Small intestine (tissue), 7 donors: ENCODE data around the gene DNAH6. TPM values are rescaled to one million over a fixed set of nuclear protein-coding genes. Genes with fewer than 3 reads are reported as not detected.
"Not testable (repeated sequence)": the region's sequence is repeated elsewhere in the genome, so short reads cannot be mapped to it uniquely, and the experiment has no call there.

Experiments used
- DNase-seq, 2 donors: peaks; one replicate each; pipeline versions ENCODE4 v3.0.0 to v3.0.0-alpha.2; 2013
- FAIRE-seq: peaks from 2 replicates; lab custom pipeline; 2012; peaks lifted over from hg19 to GRCh38; lab: Jason Lieb, UNC
- H3K27ac ChIP-seq, 3 donors: one replicate each; pipeline ENCODE4 v1.5.1; 2013; ENCODE audit warnings: low read length in 2 of 3, mild to moderate bottlenecking in 2 of 3, control low read depth in 1 of 3, inconsistent platforms in 1 of 3, low read depth in 1 of 3, moderate library complexity in 1 of 3
- H3K27me3 ChIP-seq, 3 donors: one replicate each; pipeline ENCODE4 v1.6.1; 2013; ENCODE audit warnings: low read length in 3 of 3, inconsistent platforms in 1 of 3; ENCODE audit not compliant: control insufficient read depth in 3 of 3, insufficient read depth in 3 of 3
- H3K36me3 ChIP-seq, 3 donors: one replicate each; pipeline ENCODE4 v1.6.1; 2013; ENCODE audit warnings: low read length in 3 of 3, inconsistent platforms in 1 of 3, low read depth in 1 of 3, mild to moderate bottlenecking in 1 of 3, moderate library complexity in 1 of 3; ENCODE audit not compliant: control insufficient read depth in 3 of 3, insufficient read depth in 2 of 3
- H3K4me1 ChIP-seq, 3 donors: one replicate each; pipeline ENCODE4 v1.6.1; 2013; ENCODE audit warnings: low read length in 2 of 3, inconsistent platforms in 1 of 3, low read depth in 1 of 3, mild to moderate bottlenecking in 1 of 3, moderate library complexity in 1 of 3; ENCODE audit not compliant: control insufficient read depth in 3 of 3, insufficient read depth in 2 of 3
- H3K4me3 ChIP-seq, 3 donors: one replicate each; pipeline ENCODE4 v1.5.1; 2013; ENCODE audit warnings: low read length in 3 of 3, control low read depth in 1 of 3, inconsistent platforms in 1 of 3, low read depth in 1 of 3, mild to moderate bottlenecking in 1 of 3, moderate library complexity in 1 of 3
- H3K9me3 ChIP-seq, 2 donors: one replicate each; pipeline ENCODE4 v1.6.1; 2013; ENCODE audit warnings: low read depth in 1 of 2, low read length in 1 of 2; ENCODE audit not compliant: control insufficient read depth in 2 of 2, insufficient read depth in 1 of 2
- WGBS, 3 donors: extraction: QIAGEN DNeasy Blood & Tissue Kit; methylation state at CpG; one replicate each; pipeline ENCODE4 v1.1.7; 2013; 5-methylcytosine and 5-hydroxymethylcytosine counted together
- polyA plus RNA-seq, 4 donors: library from polyadenylated mRNA; stranded (reverse) in 3 of 4; unstranded in 1 of 4; fragments of 200-250 nt in 3 of 4; fragments of 120-200 nt in 1 of 4; gene quantifications; one replicate each; pipeline versions ENCODE4 v1.2.1 to v1.2.3, GENCODE V29; 2013
- donor health status: healthy with polysubstance abuse.
- donor health status: control.
- donor health status: control.
- donor health status: Bipolar disorder and iron deficiency.
- donor health status: healthy.

Gene DNAH6
- polyA plus RNA-seq, 4 donors, result 0.22 to 1.4 (median 0.24) TPM; not detected in 1

DNA sequence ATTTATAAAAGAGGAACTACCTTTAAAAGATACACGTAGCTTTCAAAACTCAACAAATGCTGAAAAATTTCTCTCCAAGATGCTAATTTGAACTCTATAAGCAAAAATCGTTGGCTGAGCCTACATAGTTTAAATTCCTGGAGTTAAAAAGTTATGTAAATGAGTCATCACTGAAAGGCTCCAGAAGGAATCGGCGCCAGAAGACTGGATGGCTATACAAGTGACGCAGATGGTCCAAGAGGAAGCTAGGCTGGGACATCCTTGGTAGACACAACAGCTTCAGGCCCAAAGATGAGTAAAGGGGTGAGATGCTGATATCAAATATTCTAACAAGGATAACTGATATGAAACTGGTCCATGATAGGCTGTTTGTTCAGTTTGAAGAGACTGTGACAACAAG, 22.8 kb upstream of the DNAH6 start:
- Histone ChIP-seq H3K4me3 (no peak overlapping the region), H3K27me3 (no peaks in the 10 kb centered on the region), H3K4me1 (peaks cover 0 to 3% (median 0%) of the 10 kb centered on the region in 3 donors), H3K36me3 (peaks cover 0 to 2% (median 0%) of the 10 kb centered on the region in 3 donors), H3K9me3 (no peaks in the 10 kb centered on the region), H3K27ac (no peak overlapping the region)
- WGBS, 3 donors, result 64 to 81% (median 77%) methylated on average over 5 of the region's 5 CpGs
- FAIRE-seq (no peak), DNase-seq (no peak)

DNA sequence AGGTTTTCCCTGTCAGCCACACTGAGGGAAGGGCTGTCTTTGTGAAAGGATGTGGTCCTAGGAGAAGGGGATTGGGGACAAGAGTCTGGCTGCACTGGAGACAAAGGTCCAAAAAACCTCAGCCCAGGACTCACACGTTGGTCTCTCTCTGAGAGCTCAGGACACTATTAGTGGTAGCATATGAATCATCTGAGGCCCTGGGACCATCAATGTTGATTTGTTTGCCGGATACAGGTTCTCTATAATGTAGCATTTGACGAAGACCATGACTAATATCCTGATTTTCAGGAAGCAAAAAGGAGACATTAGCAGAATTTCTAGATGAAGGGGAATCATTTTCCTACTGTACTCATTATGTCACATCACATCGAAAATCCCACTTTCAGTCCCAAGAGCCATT, 22.2 kb upstream of the DNAH6 start:
- H3K36me3 ChIP-seq, result peaks cover 0 to 2% (median 0%) of the 10 kb centered on the region in 3 donors
- no peaks in the 10 kb centered on the region for H3K27me3 ChIP-seq
- FAIRE-seq, result no peak
- no peak for DNase-seq
- H3K4me3 ChIP-seq, result no peak overlapping the region
- H3K4me1 ChIP-seq, result no peaks in the 10 kb centered on the region
- H3K9me3 ChIP-seq, result no peaks in the 10 kb centered on the region
- H3K27ac ChIP-seq, result no peak overlapping the region
- WGBS, 3 donors, result 76 to 83% (median 77%) methylated on average over 4 of the region's 4 CpGs

DNA sequence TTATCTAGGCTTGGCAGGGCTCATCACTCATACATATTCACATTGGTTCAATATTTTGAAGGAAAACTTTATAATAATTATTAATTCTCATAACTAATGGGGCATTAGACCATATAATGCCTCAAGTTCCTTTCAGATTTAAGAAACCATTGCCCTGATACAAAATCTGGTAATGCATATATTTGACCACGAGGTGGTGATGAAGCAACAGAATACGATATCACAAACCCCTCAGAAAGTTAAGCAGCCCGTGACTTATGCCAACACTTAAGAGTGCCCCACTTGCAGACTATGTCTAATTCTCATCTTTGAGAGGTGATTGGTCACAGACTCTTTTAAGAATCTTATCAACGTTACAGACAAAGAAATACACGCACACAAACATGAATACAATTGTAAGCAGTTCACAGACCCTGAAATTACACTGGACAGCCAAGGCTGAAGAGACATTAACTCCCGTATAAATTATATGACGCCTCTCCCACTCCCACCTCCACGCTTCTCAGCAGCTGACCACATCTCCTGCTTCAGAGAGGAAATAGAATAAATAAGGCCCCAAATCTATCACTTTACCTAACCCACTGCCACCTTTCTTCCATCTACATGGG, 20.7 kb upstream of the DNAH6 start:
- Histone ChIP-seq H3K27ac (no peak overlapping the region), H3K27me3 (no peaks in the 10 kb centered on the region), H3K36me3 (peaks cover 0 to 2% (median 0%) of the 10 kb centered on the region in 3 donors), H3K9me3 (no peaks in the 10 kb centered on the region), H3K4me3 (no peak overlapping the region), H3K4me1 (no peaks in the 10 kb centered on the region)
- FAIRE-seq, result peak; percentile 87
- peak; percentile 74 to 75 for DNase-seq
- WGBS, 3 donors, result 15 to 24% (median 23%) methylated on average over 8 of the region's 8 CpGs

DNA sequence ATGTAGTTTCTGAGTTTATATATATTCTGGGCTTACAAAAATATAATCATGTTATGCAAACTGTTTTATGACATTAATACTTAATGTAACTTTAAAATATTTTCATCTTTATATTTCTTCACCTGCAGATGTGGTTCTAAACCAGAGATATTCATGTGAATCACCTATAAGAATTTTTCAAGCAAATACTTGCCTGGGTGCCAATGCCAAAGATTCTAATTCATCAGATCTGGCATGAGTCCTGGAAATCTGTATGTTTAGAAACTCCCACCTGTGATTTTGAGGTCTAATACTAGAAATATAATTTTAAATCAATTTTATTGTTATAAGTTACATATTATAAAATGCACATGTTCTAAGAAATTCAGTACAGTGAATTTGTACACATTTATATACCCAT, 19.9 kb upstream of the DNAH6 start:
- Histone ChIP-seq H3K27me3 (no peaks in the 10 kb centered on the region), H3K4me1 (no peaks in the 10 kb centered on the region), H3K36me3 (peaks cover 0 to 2% (median 0%) of the 10 kb centered on the region in 3 donors), H3K9me3 (no peaks in the 10 kb centered on the region), H3K27ac (no peak overlapping the region), H3K4me3 (no peak overlapping the region)
- FAIRE-seq (no peak), DNase-seq (no peak)

DNA sequence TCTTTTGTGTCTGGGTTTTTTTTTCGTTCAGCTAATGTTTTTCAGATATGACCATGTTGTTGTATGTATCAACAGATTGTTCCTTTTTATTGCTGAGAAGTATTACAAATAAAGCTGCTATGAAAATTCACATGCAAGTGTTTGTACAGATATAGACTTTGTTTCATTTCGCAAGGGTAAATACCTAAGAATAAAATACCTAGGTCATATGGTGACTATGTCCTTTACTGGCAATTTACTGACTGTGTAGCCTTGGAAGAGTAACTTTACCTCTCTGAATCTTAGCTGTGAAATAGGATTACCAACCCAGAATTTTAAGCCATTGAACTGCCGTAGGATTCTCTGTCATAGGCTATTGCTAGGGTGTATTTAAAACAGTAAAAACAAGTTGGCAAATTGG, 19.0 kb upstream of the DNAH6 start:
- Histone ChIP-seq H3K27ac (no peak overlapping the region), H3K4me3 (no peak overlapping the region), H3K9me3 (no peaks in the 10 kb centered on the region), H3K4me1 (no peaks in the 10 kb centered on the region), H3K36me3 (peaks cover 0 to 2% (median 0%) of the 10 kb centered on the region in 3 donors), H3K27me3 (no peaks in the 10 kb centered on the region)
- WGBS, 3 donors, result 73 to 89% (median 83%) methylated on average over 3 of the region's 3 CpGs
- DNase-seq, result no peak
- FAIRE-seq, result no peak

DNA sequence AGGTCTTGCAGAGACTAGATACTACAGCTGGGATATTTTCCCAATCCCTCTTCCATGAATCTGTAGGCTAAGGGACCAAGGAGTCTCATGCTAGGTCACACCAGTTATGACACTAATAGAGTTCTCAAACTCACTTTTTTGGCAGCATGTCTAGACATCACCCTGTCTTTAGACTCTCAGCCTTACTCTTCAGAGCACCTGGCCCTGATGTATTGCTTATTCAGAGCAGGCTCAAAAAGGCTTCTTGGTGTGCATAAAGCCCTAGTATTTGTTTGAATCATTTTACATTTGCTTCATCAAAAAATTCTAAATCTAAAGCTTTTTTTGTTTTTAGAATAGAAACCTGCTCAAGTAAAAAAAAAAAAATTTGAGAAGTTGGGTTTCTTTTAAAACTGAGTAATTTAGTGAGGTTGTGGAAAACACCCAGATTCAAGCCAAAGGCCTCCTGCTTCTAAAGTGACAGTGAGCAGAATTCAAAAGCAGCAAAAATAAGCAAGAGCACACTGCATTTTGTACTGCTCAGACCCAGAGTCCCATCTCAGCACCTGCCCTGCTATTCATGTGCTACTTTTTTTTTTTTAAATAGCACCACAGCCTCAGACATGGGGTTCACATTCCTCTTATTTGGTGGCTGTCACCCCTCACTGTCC, 18.0 kb upstream of the DNAH6 start:
- DNase-seq (no peak), FAIRE-seq (no peak)
- H3K27ac ChIP-seq, result no peak overlapping the region
- no peak overlapping the region for H3K4me3 ChIP-seq
- no peaks in the 10 kb centered on the region for H3K9me3 ChIP-seq
- H3K27me3 ChIP-seq, result no peaks in the 10 kb centered on the region
- peaks cover 0 to 2% (median 0%) of the 10 kb centered on the region in 3 donors for H3K36me3 ChIP-seq
- no peaks in the 10 kb centered on the region for H3K4me1 ChIP-seq

DNA sequence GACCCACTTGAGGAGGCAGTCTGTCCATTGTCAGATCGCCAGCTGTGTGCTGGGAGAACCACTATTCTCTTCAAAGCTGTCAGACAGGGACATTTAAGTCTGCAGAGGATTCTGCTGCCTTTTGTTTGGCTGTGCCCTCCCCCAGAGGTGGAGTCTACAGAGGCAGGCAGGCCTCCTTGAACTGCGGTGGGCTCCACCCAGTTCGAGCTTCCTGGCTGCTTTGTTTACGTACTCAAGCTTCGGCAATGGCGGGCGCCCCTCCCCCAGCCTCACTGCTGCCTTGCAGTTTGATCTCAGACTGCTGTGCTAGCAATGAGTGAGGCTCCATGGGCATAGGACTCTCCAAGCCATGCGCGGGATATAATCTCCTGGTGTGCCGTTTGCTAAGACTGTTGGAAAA, 5.3 kb upstream of the DNAH6 start:
- not testable (repeated sequence) for H3K4me1 ChIP-seq, H3K9me3 ChIP-seq, DNase-seq, H3K4me3 ChIP-seq, H3K36me3 ChIP-seq, FAIRE-seq, H3K27ac ChIP-seq, H3K27me3 ChIP-seq
- WGBS, 3 donors, result 90 to 94% (median 94%) methylated on average over 10 of the region's 10 CpGs

DNA sequence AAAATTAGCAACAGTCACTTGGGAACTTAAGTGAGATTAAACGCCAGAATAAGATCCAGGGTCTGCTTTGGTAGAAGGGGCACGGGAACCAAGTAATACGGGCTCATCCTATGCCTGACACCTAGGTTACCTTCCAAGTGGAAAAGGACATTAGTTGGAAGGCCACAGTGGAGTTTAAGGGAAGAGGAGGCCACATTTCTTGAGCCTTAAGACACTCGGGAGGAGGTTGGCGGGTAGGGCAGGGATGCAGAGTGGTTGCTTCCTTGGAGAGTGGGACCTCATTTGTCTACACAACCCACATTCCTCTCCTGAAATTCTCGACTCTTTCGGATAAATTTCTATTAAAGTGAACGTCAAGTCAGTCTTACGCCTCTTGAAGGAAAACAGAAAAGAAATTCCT, 510 bp upstream of the DNAH6 start:
- peak overlapping the region in 1 of 3 donors; percentile 8 for H3K27ac ChIP-seq
- 44 to 51% (median 47%) methylated on average over 9 of the region's 9 CpGs for WGBS, 3 donors
- H3K9me3 ChIP-seq, result peaks cover 0 to 7% of the 10 kb centered on the region in 2 donors
- no peaks in the 10 kb centered on the region for H3K36me3 ChIP-seq
- peak overlapping the region in 1 of 3 donors; percentile 64 for H3K4me3 ChIP-seq
- H3K4me1 ChIP-seq, result peaks cover 0 to 3% (median 0%) of the 10 kb centered on the region in 3 donors
- DNase-seq (peak in 1 of 2 donors; percentile 14), FAIRE-seq (no peak)
- no peaks in the 10 kb centered on the region for H3K27me3 ChIP-seq
